Stimulated activated naive CD4-positive, alpha-beta T cell treated with Interleukin-2 at 50 U/mL for 16 hours (primary cell): ENCODE measurements around the gene CEP19.

Source experiments
- DNase-seq: peaks from one replicate; lab custom pipeline; 2025; lab: John Stamatoyannopoulos, UW

Gene CEP19

GRCh38 chr3:196708467-196708866, 3.6 kb downstream of the CEP19 start:
- no peak for DNase-seq

GRCh38 chr3:196707566-196707965, 4.5 kb downstream of the CEP19 start:
- no peak for DNase-seq

- DNase-seq, result no peak
Observed at GRCh38 chr3:196706731-196707130, 5.3 kb downstream of the CEP19 start.

- DNase-seq, result no peak
Observed at GRCh38 chr3:196706327-196706726, 5.7 kb downstream of the CEP19 start.

GRCh38 chr3:196700801-196701200, 11.2 kb downstream of the CEP19 start:
- no peak for DNase-seq

GRCh38 chr3:196699749-196700148, 12.3 kb downstream of the CEP19 start:
- DNase-seq, result no peak

- no peak for DNase-seq
Observed at GRCh38 chr3:196697270-196697669, 14.8 kb downstream of the CEP19 start.

GRCh38 chr3:196695849-196696226, 16.2 kb downstream of the CEP19 start:
- no peak for DNase-seq

GRCh38 chr3:196694941-196695848, 16.9 kb downstream of the CEP19 start:
- no peak for DNase-seq

- no peak for DNase-seq
Observed at GRCh38 chr3:196694202-196694638, 17.8 kb downstream of the CEP19 start.

GRCh38 chr3:196691386-196691785, 20.7 kb downstream of the CEP19 start:
- no peak for DNase-seq

GRCh38 chr3:196689941-196690660, 21.9 kb downstream of the CEP19 start:
- DNase-seq, result no peak

- DNase-seq, result no peak
Observed at GRCh38 chr3:196688349-196688748, 23.7 kb downstream of the CEP19 start.

- no peak for DNase-seq
Observed at GRCh38 chr3:196686436-196686835, 25.6 kb downstream of the CEP19 start.

- DNase-seq, result peak; percentile 59
Observed at GRCh38 chr3:196684548-196685407, 27.3 kb downstream of the CEP19 start.

GRCh38 chr3:196677931-196678330, 34.1 kb downstream of the CEP19 start:
- DNase-seq, result no peak

- no peak for DNase-seq
Observed at GRCh38 chr3:196677353-196677752, 34.7 kb downstream of the CEP19 start.

- no peak for DNase-seq
Observed at GRCh38 chr3:196673632-196674031, 38.4 kb downstream of the CEP19 start.

- no peak for DNase-seq
Observed at GRCh38 chr3:196670339-196670738, 41.7 kb downstream of the CEP19 start.

GRCh38 chr3:196667056-196667825, 44.8 kb downstream of the CEP19 start:
- DNase-seq, result no peak
